Measurements from ENCODE around the gene NDUFB11.

NDUFB11 gene

DNA sequence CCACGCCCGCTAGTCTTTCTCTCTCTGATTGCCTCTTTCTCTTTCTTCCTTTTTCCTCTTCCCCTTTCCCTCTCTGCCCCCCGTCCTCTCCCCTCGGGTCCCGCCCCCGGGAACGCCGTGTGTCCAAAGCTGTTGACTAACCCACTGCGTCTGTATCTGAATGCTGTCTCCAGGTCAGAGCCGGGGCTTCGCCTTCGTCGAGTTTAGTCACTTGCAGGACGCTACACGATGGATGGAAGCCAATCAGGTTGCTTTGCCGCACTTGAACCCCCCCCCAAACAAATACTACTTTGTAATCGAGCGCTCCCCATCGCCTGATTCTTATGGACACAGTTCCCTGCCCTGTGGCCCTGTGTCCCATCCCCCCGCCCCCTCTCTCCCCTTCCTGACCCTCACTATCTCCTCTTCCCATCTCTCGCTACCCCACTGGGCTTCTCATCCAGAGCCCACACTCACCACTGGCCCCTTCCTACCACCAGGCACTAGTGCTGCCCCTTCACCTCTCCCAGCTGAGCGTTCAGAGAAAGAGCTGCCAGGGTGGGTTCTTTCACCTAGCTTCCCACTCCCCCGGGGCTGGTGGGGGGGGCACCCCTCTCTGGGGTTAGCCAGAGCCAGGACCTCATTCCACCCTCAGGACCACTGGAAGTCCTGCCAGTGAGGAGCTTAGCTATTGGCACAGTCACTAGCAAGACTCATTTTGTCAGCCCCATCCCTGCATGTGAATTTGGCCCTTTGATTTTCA is 30.5 kb upstream of the NDUFB11 start:
- DNase-seq (ENCODE audit: low spot score): no peak

DNA sequence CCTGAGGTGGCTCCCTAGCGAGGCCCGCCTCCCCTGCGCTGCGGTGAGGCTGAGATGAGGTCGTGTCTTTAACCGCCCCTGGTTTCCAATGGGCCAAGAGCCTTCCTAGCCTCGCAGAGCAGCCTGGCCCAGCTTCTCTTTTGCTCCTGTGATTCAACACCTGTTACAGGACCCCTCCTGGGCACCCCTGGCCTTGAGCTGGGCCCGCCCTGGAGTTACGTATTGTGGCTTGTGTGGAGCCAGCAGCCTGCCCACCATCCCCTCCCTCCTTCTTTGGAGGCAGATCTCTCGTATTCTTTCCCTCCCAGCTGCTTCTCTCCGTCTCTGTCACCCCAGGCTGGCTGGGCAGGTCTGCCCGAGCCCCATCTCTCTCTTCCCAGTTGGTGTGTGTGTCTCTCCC is 29.9 kb upstream of the NDUFB11 start:
- no peak for DNase-seq (ENCODE audit: low spot score)

DNA sequence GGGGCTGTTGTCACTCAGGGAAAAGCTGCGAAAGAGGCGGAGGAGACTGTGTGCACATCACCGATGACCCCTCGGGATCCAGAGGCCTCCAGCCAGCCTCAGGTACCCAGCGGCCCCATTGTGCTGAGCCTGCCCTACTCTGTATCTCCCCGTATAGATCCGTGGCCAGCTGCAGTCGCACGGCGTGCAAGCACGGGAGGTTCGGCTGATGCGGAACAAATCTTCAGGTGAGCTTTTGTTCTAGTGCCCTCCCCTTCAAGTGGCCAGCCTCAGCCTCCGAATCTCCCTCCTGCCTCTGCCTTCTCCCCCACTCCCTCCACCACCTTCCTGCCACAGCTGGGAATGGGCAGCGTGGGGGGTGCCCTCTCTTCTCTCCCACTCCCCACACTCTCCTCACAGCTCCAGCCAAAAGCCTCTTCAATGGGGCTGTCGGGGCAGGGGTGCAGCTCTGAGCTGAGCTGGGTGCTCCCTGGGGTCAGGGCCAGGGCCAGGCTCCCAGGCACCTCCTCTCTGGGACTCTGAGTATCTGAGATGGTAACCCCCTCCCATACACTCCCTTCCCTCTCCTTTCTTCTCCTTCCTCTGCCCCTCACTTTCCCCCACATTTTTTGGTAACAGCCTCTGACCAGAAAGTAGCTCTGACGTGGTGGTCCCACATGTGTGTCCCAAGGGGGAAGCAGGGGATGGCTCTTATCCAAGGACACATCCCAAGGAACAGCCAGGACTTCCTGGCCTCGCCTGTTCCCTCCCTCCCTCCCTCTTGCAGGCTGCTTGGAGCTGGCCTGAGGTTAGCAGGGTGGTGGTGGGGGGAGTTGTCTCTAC is 28.7 kb upstream of the NDUFB11 start:
- no peak for DNase-seq (ENCODE audit: low spot score)

DNA sequence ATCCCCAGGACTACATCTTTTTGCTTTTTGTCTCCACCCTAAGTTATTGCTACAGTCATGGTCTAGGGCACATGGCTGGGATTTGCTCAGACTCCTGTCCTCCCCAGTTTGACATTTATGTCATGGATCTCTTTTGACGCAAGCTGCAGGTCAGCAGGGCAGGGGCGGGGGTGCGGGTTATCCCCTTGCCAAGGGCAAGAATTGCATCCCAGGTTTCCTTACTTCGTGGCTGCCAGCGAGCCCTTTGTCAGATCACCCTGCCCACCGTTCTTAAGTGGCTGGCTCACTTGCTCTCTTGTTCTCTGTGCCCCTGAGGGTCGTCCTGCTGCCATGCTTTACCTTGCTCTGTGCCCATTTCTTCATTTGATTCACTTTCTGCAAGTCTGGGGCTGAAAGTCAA is 28.0 kb upstream of the NDUFB11 start:
- no peak for DNase-seq (ENCODE audit: low spot score)

DNA sequence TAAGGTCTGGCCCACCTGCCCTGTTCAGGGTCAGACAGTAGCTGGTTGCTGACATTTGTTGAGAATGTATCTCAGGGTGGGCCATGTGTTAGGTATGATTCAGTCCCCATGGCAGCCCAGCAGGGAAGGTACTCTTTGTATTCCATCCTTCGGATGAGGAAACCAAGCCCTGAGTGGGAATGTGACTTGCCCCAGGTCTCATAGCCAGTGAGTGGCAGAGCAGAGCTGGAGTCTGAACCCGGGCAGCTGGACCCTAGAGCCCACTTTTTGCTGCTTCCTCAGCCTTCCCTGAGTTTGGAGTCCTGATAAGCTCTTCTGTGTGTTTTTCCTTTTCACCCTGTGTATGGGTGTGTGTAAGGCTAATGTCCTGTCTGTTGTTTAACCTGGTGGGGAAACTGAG is 27.5 kb upstream of the NDUFB11 start:
- no peak for DNase-seq (ENCODE audit: low spot score)

DNA sequence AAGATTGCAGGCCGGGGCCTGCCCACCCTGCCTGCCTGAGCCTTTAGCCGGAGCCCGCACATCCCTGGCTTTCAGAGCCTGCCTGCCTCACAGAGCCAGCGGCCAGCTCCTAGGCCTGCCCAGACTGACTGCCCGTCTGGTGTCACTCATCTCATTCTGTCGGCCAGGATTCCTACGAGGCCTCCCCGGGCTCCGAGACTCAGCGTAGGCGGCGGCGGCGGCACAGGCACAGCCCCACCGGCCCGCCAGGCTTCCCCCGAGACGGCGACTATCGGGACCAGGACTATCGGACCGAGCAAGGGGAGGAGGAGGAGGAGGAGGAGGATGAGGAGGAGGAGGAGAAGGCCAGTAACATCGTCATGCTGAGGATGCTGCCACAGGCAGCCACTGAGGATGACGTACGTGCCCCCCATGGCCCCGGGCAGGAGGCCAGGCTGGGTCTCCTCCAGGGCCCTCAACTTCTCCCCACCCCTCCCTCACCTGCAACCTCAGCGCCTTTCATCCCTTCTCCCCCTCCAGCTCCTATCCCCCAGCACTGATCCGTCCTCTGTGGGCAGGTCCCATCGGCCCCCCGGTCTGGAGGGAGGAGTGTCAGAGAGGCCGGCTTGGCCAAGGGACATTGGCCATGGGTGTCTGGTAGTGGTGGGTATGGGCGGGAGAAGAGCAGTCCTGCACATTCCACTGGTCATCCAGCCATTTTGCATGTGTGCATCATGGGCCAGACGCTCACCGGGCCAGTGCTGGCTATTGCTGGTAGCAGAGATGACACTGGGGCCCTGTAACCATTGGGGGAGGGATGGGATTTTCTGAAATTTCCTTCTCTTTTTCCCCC is 26.6 kb upstream of the NDUFB11 start:
- no peak for DNase-seq (ENCODE audit: low spot score)

DNA sequence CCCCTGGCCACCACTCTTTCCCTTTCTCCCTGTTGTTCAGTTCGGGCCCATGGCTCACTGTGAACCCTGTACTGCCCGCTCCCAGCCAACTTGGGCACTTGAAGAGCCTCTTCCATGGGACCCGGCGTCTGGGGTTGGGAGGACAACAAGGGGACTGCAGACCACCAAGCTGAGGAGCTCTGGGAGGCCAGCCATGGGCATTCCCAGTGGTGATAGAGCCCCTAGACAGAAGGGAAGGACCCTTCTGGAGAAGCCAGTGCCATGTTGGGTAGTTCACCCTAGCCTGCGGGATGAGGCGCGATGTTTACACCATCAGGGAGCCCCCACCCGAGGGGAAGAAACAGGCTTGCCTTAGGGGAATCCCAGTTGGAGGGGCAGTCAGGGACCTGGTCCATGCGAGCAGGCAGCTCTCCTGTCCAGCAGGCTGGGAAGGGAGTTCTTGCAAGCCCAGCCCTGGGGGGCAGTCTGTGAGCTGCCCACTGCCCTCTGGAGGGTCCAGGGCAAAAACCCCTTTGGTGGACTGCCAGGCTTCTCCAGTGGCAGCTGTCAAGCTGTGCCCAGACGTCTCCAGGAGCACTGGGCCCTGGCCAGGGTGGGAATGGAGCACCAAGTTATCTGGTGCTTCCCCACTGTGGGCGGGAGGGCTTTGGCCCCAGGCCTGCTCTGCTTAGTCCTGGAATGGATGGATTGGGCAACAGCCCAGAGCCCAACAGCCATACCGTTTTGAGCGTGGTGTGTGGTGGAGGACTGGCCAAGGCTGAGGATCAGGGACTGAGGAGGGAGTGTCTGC is 25.4 kb upstream of the NDUFB11 start:
- DNase-seq (ENCODE audit: low spot score): no peak

DNA sequence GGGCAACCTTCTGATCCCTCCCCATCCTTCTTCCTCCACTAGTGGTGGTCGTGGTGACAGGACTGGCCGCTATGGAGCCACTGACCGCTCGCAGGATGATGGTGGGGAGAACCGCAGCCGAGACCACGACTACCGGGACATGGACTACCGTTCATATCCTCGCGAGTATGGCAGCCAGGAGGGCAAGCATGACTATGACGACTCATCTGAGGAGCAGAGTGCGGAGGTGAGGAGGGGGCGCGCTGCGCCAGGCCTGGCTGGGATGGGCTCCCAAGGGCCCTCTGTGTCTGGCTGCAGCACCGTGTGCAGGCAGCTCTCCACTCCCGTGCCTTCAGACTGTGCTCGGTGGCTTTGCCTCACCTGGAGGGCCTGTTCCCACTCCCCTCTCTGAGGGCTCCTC is 24.8 kb upstream of the NDUFB11 start:
- no peak for DNase-seq (ENCODE audit: low spot score)

DNA sequence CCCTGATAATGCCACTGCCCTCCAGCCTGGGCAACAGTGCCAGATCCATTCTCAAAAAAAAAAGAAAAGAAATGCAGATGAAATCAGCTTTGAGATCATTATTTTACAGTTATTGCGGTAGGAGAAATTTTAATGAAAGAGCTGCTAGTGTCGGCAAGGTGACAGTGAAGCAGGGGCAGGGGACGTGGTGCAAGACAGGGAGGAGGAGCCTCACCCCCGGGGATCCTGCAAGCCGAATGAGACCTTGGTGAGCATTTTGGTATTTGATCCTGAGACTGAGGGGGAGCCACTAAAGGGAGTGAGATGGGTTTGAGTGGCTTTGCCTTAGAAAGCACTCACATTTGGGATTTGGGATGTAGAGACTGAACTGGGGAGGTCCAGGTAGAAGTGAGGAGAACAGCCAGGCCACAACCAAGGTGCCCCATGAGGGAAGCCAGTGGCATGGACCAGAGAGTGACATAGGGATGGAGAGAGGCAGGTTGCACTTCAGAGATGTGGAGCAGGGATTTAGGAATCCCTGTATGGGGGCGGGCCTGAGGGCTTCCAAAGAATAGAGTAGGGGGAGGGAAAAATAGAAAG is 24.1 kb upstream of the NDUFB11 start:
- no peak for DNase-seq (ENCODE audit: low spot score)

DNA sequence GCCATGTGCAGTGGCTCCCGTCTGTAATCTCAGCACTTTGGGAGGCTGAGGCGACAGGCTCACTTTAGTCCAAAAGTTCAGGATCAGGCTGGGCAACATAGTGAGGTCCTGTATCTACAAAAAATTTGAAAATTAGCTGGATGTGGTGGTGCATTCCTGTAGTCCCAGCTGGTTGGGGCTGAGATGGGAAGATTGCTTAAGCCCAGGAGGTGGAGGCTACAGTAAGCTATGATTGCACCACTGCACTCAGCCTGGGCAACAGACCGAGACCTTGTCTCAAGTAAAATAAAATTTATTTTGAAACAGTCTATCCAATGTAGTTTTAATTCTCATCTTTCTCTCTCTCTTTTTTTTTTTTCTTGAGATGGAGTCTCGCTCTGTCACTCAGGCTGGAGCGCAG is 21.6 kb upstream of the NDUFB11 start:
- DNase-seq (ENCODE audit: low spot score): no peak

DNA sequence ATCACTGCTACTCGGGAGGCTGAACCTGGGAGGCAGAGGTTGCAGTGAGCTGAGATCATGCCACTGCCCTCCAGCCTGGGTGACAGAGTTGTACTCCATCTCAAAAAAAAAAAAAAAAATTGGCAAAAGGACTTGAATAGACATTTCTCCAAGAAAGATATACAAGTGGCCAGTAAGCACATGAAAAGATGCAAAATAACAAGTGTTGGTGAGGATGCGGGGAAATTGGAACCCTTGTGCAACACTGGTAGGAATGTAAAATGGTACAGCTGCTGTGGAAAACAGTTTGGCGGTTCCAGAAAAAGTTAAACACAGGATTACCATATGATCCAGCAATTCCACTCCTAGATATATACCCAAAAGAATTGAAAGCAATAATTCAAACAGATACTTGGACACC is 19.9 kb upstream of the NDUFB11 start:
- DNase-seq (ENCODE audit: low spot score): no peak

DNA sequence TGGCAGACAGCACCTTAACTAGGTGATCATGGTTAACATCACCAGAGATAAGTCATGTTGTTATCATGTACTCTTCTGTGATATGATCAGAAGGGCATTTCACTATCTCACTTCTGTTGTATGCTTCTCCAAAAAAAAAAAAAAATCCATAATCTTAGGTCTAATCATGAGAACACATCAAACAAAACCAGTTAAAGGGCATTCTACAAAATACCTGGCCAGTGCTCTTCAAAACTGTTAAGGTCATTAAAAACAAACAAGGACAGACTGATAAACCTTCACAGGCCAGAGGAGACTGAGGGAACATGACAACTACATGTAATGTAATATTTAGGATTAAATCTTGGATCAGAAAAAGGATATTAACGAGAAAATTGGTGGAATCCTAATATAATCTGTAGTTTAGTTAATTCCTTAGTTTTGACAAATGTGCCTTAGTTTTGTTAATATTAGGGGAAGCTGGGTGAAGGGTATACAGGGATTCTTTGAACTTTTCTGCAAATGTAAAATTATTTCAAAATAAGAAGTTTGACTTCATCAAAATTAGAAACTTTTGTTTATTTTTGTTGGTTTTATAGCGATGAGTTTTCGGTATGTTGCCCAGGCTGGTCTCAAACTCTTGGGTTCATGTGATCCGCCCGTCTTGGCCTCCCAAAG is 18.6 kb upstream of the NDUFB11 start:
- no peak for DNase-seq (ENCODE audit: low spot score)

DNA sequence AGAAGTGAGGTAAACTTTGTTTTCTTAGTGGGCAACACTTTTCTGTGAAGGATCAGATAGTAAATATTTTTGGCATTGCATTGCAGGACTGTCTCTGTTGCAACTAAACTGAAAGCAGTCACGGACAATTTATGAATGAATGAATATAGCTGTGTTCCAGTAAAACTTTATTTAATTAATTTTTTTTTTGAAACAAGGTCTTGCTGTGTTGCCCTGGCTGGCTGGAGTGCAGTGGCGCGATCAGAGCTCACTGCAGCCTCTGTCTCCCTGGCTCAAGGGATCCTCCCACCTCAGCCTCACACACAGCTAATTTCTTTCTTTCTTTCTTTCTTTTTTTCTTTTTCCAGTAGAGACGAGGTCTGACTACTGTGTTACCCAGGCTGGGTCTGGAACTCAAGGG is 16.3 kb upstream of the NDUFB11 start:
- no peak for DNase-seq (ENCODE audit: low spot score)

DNA sequence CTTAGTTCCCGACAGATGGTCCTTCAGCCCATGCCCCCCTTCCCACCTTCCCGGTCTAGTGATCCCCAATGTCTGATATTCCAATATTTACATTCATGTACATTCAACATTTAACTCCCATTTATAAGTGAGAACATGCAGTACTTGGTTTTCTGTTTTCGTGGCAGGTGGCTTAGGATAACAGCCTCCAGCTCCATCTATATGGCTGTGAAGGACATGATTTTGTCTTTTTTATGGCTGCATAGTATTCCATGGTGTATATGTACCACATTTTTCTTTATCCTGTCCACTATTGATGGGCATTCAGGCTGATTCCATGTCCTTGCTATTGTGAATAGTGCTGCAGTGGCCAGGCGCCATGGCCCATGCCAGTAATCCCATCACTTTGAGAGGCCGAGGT is 14.3 kb upstream of the NDUFB11 start:
- no peak for DNase-seq (ENCODE audit: low spot score)

DNA sequence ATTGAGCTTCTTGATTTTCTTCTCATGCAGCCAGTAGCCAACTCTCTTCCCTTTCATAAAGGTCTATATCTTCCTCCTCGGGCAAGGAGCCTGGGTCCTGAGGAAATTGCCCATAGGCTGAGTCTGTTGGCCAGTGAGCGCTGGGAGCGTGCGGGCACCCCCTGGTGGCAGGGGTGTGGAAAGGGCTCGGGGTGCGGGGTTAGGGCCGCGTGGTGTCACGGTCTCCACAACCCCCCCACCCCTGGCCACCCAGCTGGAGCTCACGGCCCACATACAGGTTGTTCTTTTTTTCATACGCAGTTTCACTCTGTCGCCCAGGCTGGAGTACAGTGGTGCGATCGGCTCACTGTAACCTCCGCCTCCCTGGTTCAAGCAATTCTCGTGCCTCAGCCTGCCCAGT is 13.6 kb upstream of the NDUFB11 start:
- DNase-seq (ENCODE audit: low spot score): no peak

DNA sequence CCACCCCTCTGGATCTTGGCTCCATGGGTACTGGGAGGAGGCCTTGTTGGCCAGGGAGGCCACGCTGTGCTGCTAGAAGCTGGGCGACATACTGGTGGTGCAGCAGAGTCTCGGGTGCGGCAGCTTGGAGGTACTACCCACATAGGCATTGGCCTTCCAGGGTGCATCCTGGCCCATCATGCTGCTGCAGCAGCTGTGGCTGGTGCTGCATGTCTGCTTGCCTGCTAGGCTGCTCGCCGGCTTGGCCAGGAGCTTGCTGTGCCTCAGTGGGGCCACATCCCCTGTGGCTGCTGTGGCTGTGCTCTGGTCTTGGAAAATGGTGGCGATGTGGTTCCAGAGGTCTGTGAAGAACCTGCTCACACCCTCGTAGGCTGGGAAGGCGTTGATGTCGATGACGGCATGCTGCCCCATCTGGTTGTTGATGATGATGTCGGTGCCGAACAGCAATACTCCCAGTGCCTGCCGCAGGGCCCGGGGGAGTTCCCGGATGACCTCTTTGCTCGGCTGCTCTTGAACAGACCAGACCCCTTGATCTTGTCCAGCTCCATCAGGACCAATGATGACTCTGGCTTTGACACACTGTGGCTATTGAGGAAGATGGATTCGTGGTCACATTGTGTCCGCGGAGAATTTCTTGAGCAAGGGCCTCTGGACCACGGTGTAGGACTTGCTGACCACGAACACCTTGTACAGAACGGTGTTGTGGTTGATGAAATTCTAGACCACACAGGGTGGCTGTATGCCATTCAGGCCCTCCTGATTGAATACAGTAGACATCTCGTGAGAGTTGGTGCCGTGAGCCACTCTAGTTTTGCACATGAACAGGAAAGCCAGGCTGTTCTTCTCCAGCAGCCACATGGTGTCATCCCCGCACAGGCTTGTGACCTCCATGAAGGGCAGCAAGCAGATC is 12.4 kb upstream of the NDUFB11 start:
- no peak for DNase-seq (ENCODE audit: low spot score)

DNA sequence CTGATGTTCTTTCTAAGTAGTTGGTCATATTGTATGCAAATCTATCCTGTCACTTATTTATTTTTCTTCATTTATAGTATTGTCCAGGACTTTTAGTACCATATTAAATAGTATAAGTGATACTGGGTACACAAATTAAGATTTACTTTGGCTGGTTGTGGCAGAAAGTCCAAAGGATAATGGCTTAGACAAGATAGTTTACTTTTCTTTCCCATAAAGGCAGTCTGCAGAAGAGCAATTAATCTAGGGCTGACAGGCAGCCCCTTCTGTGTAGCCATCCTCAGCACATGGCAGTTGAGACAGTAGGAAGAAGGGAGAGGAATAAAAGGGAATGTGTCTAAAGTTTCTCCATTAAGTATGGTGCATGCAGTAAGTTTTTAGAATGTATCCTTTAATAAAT is 6.9 kb upstream of the NDUFB11 start:
- DNase-seq (ENCODE audit: low spot score): no peak

DNA sequence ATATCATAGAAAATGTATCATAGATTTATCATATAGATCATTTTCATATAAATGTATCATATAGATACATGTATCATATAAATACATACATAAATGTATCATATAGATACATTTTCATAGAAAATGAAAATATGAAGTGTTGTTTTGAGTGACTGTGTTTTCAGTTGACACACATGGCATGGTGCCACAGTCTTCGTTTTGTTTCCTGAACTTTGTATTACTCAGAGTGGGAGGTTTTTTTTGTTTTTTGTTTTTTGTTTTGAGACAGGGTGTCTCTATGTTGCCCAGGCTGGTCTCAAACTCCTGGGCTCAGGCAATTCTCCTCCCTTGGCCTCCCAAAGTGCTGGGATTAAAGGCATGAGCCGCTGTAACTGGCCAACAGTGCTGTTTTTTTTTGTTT is 4.4 kb upstream of the NDUFB11 start:
- DNase-seq (ENCODE audit: low spot score): no peak

DNA sequence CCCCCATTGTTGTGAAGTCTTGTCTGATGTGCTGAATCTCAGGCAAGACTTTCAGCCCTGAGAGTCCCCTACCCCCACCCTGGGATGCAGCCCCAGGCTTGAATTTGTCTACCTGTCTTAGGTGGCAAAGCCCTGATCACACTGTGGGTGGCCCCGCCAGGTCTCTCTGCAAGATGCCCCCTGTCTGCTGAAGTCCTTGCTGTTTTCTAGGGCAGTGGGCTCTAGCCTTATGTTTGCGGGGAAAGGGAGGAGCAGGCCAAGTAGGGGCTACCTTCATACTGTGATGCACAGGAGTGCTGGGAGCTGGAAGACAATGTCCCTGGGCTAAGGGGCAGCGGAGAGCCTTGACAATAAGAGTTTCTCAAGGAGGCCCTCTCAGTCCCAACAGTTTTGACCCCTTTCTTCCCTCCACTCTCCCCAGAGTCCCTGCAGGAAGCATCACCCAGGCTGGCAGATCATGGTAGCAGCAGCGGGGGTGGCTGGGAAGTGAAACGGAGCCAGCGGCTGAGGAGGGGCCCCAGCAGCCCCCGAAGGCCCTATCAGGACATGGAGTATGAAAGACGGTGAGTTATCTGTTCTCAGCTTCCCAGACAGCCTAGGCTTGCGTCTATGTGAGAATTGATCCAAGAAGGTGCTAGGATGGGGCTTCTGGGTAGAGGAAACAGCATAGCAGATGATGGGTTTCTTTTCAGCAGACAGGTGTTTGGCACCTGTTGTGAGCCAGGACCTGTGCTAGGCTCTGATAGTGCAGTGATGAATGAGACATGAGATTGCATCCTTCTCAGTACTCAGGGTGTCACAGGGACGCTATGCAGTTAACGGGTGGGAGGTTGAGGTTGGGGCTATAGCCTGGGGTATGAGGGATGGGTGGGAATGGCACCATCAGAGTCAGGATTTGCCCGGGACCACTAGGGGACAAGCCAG is 2.7 kb upstream of the NDUFB11 start:
- no peak for DNase-seq (ENCODE audit: low spot score)
